ENCODE measurements around the gene NCKAP5L. TPM values are rescaled to one million over a fixed set of nuclear protein-coding genes. Genes with fewer than 3 reads are reported as not detected.

The NCKAP5L gene
- total RNA-seq, 3 donors from 2014 or later (not counting 1 experiment from before 2014, with no cell fraction given): 16.7 to 19.3 (median 16.8) TPM

GRCh38 chr12:49827051-49827400, 1.2 kb downstream of the NCKAP5L start:
- DNase-seq (peak in 1 of 2 donors; percentile 18), ATAC-seq (no peak)
- no peak overlapping the region for H3K27ac ChIP-seq (ENCODE audit: low read length)
- H3K27me3 Mint-ChIP-seq (ENCODE audit: low read depth in 2 of 2): no peaks in the 10 kb centered on the region
- WGBS (ENCODE audit: insufficient coverage): 86% methylated on average over 3 of the region's 6 CpGs
- peaks cover 22 to 34% of the 10 kb centered on the region in 2 donors for H3K4me1 Mint-ChIP-seq
- no peaks in the 10 kb centered on the region for H3K36me3 ChIP-seq (ENCODE audit: control insufficient read depth, insufficient read depth, low read length)
- no peaks in the 10 kb centered on the region for H3K9me3 ChIP-seq (ENCODE audit: control insufficient read depth, insufficient read depth, low read length)
- no peaks in the 10 kb centered on the region for H3K9me3 Mint-ChIP-seq
- H3K4me3 ChIP-seq (ENCODE audit: low read length): no peak overlapping the region
- H3K4me1 ChIP-seq (ENCODE audit: control insufficient read depth, insufficient read depth, low read length): peaks cover 41% of the 10 kb centered on the region
- TF ChIP-seq CTCF (IDR thresholded peaks at IDR 0.05): no peak
- H3K27me3 ChIP-seq (ENCODE audit: control insufficient read depth, insufficient read depth, low read length): no peaks in the 10 kb centered on the region
- peak overlapping the region; percentile 77 for H3K4me3 Mint-ChIP-seq
- intact Hi-C loops (cut with micrococcal nuclease): no loop called here
- H3K36me3 Mint-ChIP-seq: no peaks in the 10 kb centered on the region
- H3K27ac Mint-ChIP-seq: peak overlapping the region; percentile 51 to 86

GRCh38 chr12:49825971-49826421, 2.2 kb downstream of the NCKAP5L start:
- peak in 1 of 2 donors; percentile 11 for DNase-seq
- Histone ChIP-seq H3K9me3 (ENCODE audit: control insufficient read depth, insufficient read depth, low read length) (no peaks in the 10 kb centered on the region), H3K36me3 (ENCODE audit: control insufficient read depth, insufficient read depth, low read length) (no peaks in the 10 kb centered on the region), H3K4me1 (ENCODE audit: control insufficient read depth, insufficient read depth, low read length) (peaks cover 47% of the 10 kb centered on the region), H3K4me3 (ENCODE audit: low read length) (no peak overlapping the region), H3K27me3 (ENCODE audit: control insufficient read depth, insufficient read depth, low read length) (no peaks in the 10 kb centered on the region), H3K27ac (ENCODE audit: low read length) (no peak overlapping the region)
- peak overlapping the region in 1 of 2 donors; percentile 86 for H3K27ac Mint-ChIP-seq
- no peak overlapping the region for H3K4me3 Mint-ChIP-seq
- no peaks in the 10 kb centered on the region for H3K9me3 Mint-ChIP-seq
- 91% methylated on average over 4 of the region's 4 CpGs for WGBS (ENCODE audit: insufficient coverage)
- peaks cover 26 to 40% of the 10 kb centered on the region in 2 donors for H3K4me1 Mint-ChIP-seq
- TF ChIP-seq CTCF (IDR thresholded peaks at IDR 0.05): no peak
- H3K36me3 Mint-ChIP-seq: no peaks in the 10 kb centered on the region
- ATAC-seq: no peak
- intact Hi-C loops (cut with micrococcal nuclease): no loop called here
- no peaks in the 10 kb centered on the region for H3K27me3 Mint-ChIP-seq (ENCODE audit: low read depth in 2 of 2)

- Mint-ChIP-seq H3K27me3 (ENCODE audit: low read depth in 2 of 2) (no peaks in the 10 kb centered on the region), H3K9me3 (no peaks in the 10 kb centered on the region), H3K36me3 (no peaks in the 10 kb centered on the region), H3K4me3 (peak overlapping the region; percentile 21), H3K27ac (peak overlapping the region in 1 of 2 donors; percentile 80), H3K4me1 (peaks cover 29 to 44% of the 10 kb centered on the region in 2 donors)
- Histone ChIP-seq H3K36me3 (ENCODE audit: control insufficient read depth, insufficient read depth, low read length) (no peaks in the 10 kb centered on the region), H3K27me3 (ENCODE audit: control insufficient read depth, insufficient read depth, low read length) (no peaks in the 10 kb centered on the region), H3K4me1 (ENCODE audit: control insufficient read depth, insufficient read depth, low read length) (peaks cover 52% of the 10 kb centered on the region), H3K27ac (ENCODE audit: low read length) (no peak overlapping the region), H3K4me3 (ENCODE audit: low read length) (no peak overlapping the region), H3K9me3 (ENCODE audit: control insufficient read depth, insufficient read depth, low read length) (no peaks in the 10 kb centered on the region)
- 71% methylated on average over 5 of the region's 5 CpGs for WGBS (ENCODE audit: insufficient coverage)
- intact Hi-C loops (cut with micrococcal nuclease): no loop called here
- no peak for TF ChIP-seq CTCF (IDR thresholded peaks at IDR 0.05)
- no peak for ATAC-seq
- peak in 1 of 2 donors; percentile 10 for DNase-seq
Observed at GRCh38 chr12:49825360-49825970, 2.7 kb downstream of the NCKAP5L start.

- TF ChIP-seq CTCF (IDR thresholded peaks at IDR 0.05): no peak
- Histone ChIP-seq H3K27ac (ENCODE audit: low read length) (peak overlapping the region; percentile 6), H3K4me1 (ENCODE audit: control insufficient read depth, insufficient read depth, low read length) (peaks cover 52% of the 10 kb centered on the region), H3K4me3 (ENCODE audit: low read length) (no peak overlapping the region), H3K9me3 (ENCODE audit: control insufficient read depth, insufficient read depth, low read length) (no peaks in the 10 kb centered on the region), H3K36me3 (ENCODE audit: control insufficient read depth, insufficient read depth, low read length) (no peaks in the 10 kb centered on the region), H3K27me3 (ENCODE audit: control insufficient read depth, insufficient read depth, low read length) (no peaks in the 10 kb centered on the region)
- Mint-ChIP-seq H3K9me3 (no peaks in the 10 kb centered on the region), H3K36me3 (no peaks in the 10 kb centered on the region), H3K4me3 (no peak overlapping the region), H3K4me1 (peaks cover 29 to 44% of the 10 kb centered on the region in 2 donors), H3K27ac (peak overlapping the region in 1 of 2 donors; percentile 80), H3K27me3 (ENCODE audit: low read depth in 2 of 2) (no peaks in the 10 kb centered on the region)
- 74% methylated on average over 3 of the region's 4 CpGs for WGBS (ENCODE audit: insufficient coverage)
- intact Hi-C loops (cut with micrococcal nuclease): no loop called here
- DNase-seq: peak in 1 of 2 donors; percentile 8
- ATAC-seq: no peak
Observed at GRCh38 chr12:49824895-49825294, 3.3 kb downstream of the NCKAP5L start.
